IMR-90 (cell line): ENCODE data around the gene SLC7A9. TPM values are rescaled to one million over a fixed set of nuclear protein-coding genes. Genes with fewer than 3 reads are reported as not detected.
"Not testable (repeated sequence)": the region's sequence is repeated elsewhere in the genome, so short reads cannot be mapped to it uniquely, and the experiment has no call there.

ENCODE experiments used
- ATAC-seq: fragments of 200-7000 bp; cut with Tn5 transposase; 2 replicates; pipeline ENCODE4 v1.9.1; 2020; ENCODE audit warnings: low read depth, mild to moderate bottlenecking, moderate library complexity
- BruUV-seq: library from RNA; stranded (reverse); fragments of 400-500 nt; replicated peaks from 2 replicates; lab custom pipeline; 2021; lab: Mats Ljungman, UMichigan
- CTCF ChIA-PET: fragments of 300-600 bp; formaldehyde crosslinking; extraction: SDS; loops from one replicate; lab custom pipeline; 2021; ENCODE audit warnings: antibody characterized with exemption; lab: Yijun Ruan, JAX
- POLR2A ChIA-PET: fragments of 300-600 bp; sonication (Branson Sonifier 250); formaldehyde crosslinking; loops from one replicate; lab custom pipeline; 2022; ENCODE audit warnings: antibody characterized with exemption; ENCODE audit not compliant: unreplicated experiment; lab: Charles Lee
- DNase-seq: peaks from one replicate; pipeline ENCODE4 v3.0.0; 2013
- H2AFZ ChIP-seq: replicated peaks from 2 replicates; pipeline ENCODE3; 2013; ENCODE audit warnings: low read length, mild to moderate bottlenecking; ENCODE audit not compliant: poor library complexity
- H2AK5ac ChIP-seq: 2 replicates; pipeline ENCODE4 v1.6.1; 2013; ENCODE audit warnings: low read depth, low read length, inconsistent platforms
- H2AK9ac ChIP-seq: replicated peaks from 2 replicates; pipeline ENCODE3; 2013; ENCODE audit warnings: mild to moderate bottlenecking, low read depth, low read length, moderate library complexity; ENCODE audit not compliant: poor library complexity
- H2BK120ac ChIP-seq: 2 replicates; pipeline ENCODE4 v1.6.1; 2013; ENCODE audit warnings: low read depth, low read length, inconsistent platforms
- H2BK15ac ChIP-seq: 3 replicates; pipeline ENCODE4 v1.6.1; 2013; ENCODE audit warnings: low read depth, low read length, inconsistent platforms
- H2BK20ac ChIP-seq: 2 replicates; pipeline ENCODE4 v1.6.1; 2013; ENCODE audit warnings: low read depth, mild to moderate bottlenecking, inconsistent platforms, low read length, moderate library complexity
- H2BK5ac ChIP-seq: 2 replicates; pipeline ENCODE4 v1.6.1; 2013; ENCODE audit warnings: mild to moderate bottlenecking, low read depth, low read length, inconsistent platforms; ENCODE audit not compliant: poor library complexity, severe bottlenecking
- H3K14ac ChIP-seq: replicated peaks from 2 replicates; pipeline ENCODE4 v1.6.1; 2013; ENCODE audit warnings: low read depth, low read length, inconsistent platforms
- H3K18ac ChIP-seq: 2 replicates; pipeline ENCODE4 v1.6.1; 2013; ENCODE audit warnings: low read depth, low read length, control low read depth
- H3K23ac ChIP-seq: 2 replicates; pipeline ENCODE4 v1.6.1; 2013; ENCODE audit warnings: low read depth, low read length, inconsistent platforms
- H3K27ac ChIP-seq: 2 replicates; pipeline ENCODE4 v1.5.1; 2013; ENCODE audit warnings: mild to moderate bottlenecking, control low read depth, low read length; ENCODE audit not compliant: insufficient read depth
- H3K27me3 ChIP-seq: 2 replicates; pipeline ENCODE4 v1.6.1; 2013; ENCODE audit warnings: low read length; ENCODE audit not compliant: control insufficient read depth, insufficient read depth
- H3K36me3 ChIP-seq: 2 replicates; pipeline ENCODE4 v1.6.1; 2013; ENCODE audit warnings: low read length, mixed read lengths; ENCODE audit not compliant: control insufficient read depth, insufficient read depth
- H3K4ac ChIP-seq: 2 replicates; pipeline ENCODE4 v1.6.1; 2013; ENCODE audit warnings: low read depth, low read length, inconsistent platforms
- H3K4me1 ChIP-seq: 2 replicates; pipeline ENCODE4 v1.6.1; 2013; ENCODE audit warnings: low read length, mixed read lengths; ENCODE audit not compliant: control insufficient read depth, insufficient read depth
- H3K4me2 ChIP-seq: 2 replicates; pipeline ENCODE4 v1.6.1; 2013; ENCODE audit warnings: low read depth, mild to moderate bottlenecking, control low read depth, low read length, moderate library complexity
- H3K4me3 ChIP-seq: 2 replicates; pipeline ENCODE4 v1.5.1; 2013; ENCODE audit warnings: low read depth, mild to moderate bottlenecking, control low read depth, low read length, moderate library complexity; ENCODE audit not compliant: insufficient read depth
- H3K56ac ChIP-seq: 2 replicates; pipeline ENCODE4 v1.6.1; 2013; ENCODE audit warnings: low read length, inconsistent platforms; ENCODE audit not compliant: insufficient read depth; ENCODE audit errors: extremely low read depth
- H3K79me1 ChIP-seq, 2 experiments: 2 replicates each; pipeline ENCODE4 v1.6.1; 2013; ENCODE audit warnings: low read length in 2 of 2, inconsistent platforms in 1 of 2, low read depth in 1 of 2
- H3K9ac ChIP-seq: 2 replicates; pipeline ENCODE4 v1.6.1; 2013; ENCODE audit warnings: low read depth, low read length, control low read depth
- H3K9me1 ChIP-seq: 2 replicates; pipeline ENCODE4 v1.6.1; 2013; ENCODE audit warnings: low read length, inconsistent platforms; ENCODE audit not compliant: insufficient read depth
- H3K9me3 ChIP-seq: 2 replicates; pipeline ENCODE4 v1.6.1; 2013; ENCODE audit warnings: low read length; ENCODE audit not compliant: control insufficient read depth, insufficient read depth
- H4K20me1 ChIP-seq: 2 replicates; pipeline ENCODE4 v1.6.1; 2013; ENCODE audit warnings: low read length, inconsistent platforms; ENCODE audit not compliant: insufficient read depth
- H4K5ac ChIP-seq: 2 replicates; pipeline ENCODE4 v1.6.1; 2013; ENCODE audit warnings: mild to moderate bottlenecking, low read depth, low read length, control low read depth
- H4K8ac ChIP-seq, 2 experiments: 2 replicates each; pipeline ENCODE4 v1.6.1; 2013; ENCODE audit warnings: low read depth in 2 of 2, low read length in 2 of 2, control low read depth in 1 of 2, inconsistent platforms in 1 of 2
- H4K91ac ChIP-seq: 2 replicates; pipeline ENCODE4 v1.6.1; 2013; ENCODE audit warnings: low read depth, low read length, inconsistent platforms; ENCODE audit not compliant: insufficient read depth
- CEBPB ChIP-seq: IDR thresholded peaks from 2 replicates; pipeline ENCODE4 v1.6.1; 2012; ENCODE audit warnings: low read depth, low read length, improper control_type of control experiment
- MAZ ChIP-seq: IDR thresholded peaks from 2 replicates; pipeline ENCODE4 v1.6.1; 2012; ENCODE audit warnings: low read depth, mild to moderate bottlenecking, low read length, improper control_type of control experiment, moderate library complexity, borderline replicate concordance
- MXI1 ChIP-seq: IDR thresholded peaks from 2 replicates; pipeline ENCODE4 v1.6.1; 2012; ENCODE audit warnings: low read depth, mild to moderate bottlenecking, low read length, moderate library complexity, borderline replicate concordance
- POLR2A ChIP-seq: IDR thresholded peaks from 2 replicates; pipeline ENCODE4 v1.6.1; 2012; ENCODE audit warnings: mild to moderate bottlenecking, low read depth, low read length
- RAD21 ChIP-seq: IDR thresholded peaks from 2 replicates; pipeline ENCODE4 v1.6.1; 2012; ENCODE audit warnings: low read length, improper control_type of control experiment
- RCOR1 ChIP-seq: IDR thresholded peaks from 2 replicates; pipeline ENCODE4 v1.6.1; 2012; ENCODE audit warnings: mild to moderate bottlenecking, low read length, improper control_type of control experiment; ENCODE audit not compliant: insufficient replicate concordance
- SMC3 ChIP-seq: fragments of 150-350 bp; IDR thresholded peaks from 2 replicates; pipeline ENCODE4 v1.6.1; 2016; ENCODE audit warnings: low read depth, mild to moderate bottlenecking, antibody characterized with exemption, low read length, moderate library complexity
- WGBS, 2 experiments: methylation state at CpG; one replicate each; pipeline versions ENCODE4 v1.1.5 to v1.1.7; 2013; ENCODE audit warnings: missing lambda C conversion rate in 2 of 2; ENCODE audit not compliant: insufficient read length in 1 of 2; ENCODE audit errors: extremely low coverage in 2 of 2; 5-methylcytosine and 5-hydroxymethylcytosine counted together
- dilution Hi-C: fragments of 300-500 bp; cut with HindIII; formaldehyde crosslinking; loops from one replicate; pipeline ENCODE4 v1.14.3; 2018; ENCODE audit warnings: low sequenced_read_pairs; ENCODE audit not compliant: unreplicated experiment
- in situ Hi-C: fragments of 300-500 bp; cut with MboI; formaldehyde crosslinking; loops from 3 replicates; pipeline ENCODE4 v1.14.3; 2019; ENCODE audit warnings: low sequenced_read_pairs, inconsistent platforms, mixed read lengths
- intact Hi-C: fragments of 100-400 bp; cut with micrococcal nuclease; formaldehyde crosslinking; loops from 2 replicates; pipeline ENCODE4 v1.10.0; 2022
- polyA plus RNA-seq, 3 experiments: library from polyadenylated mRNA; depleted of rRNA; stranded (reverse); fragments of >200 nt; gene quantifications; 2 replicates each; pipeline ENCODE4 v1.2.3, GENCODE V29; 2012; ENCODE audit warnings: low replicate concordance in 1 of 3
- total RNA-seq: library from RNA; depleted of rRNA; stranded (reverse); fragments of >200 nt; gene quantifications from 2 replicates; pipeline ENCODE4 v1.2.3, GENCODE V29; 2012
- TF ChIP-seq, protein P1 (sequence below): conservative IDR thresholded peaks from 2 replicates; pipeline ENCODE4 v1.5.1; 2012; ENCODE audit warnings: mild to moderate bottlenecking, low read depth, low read length, improper control_type of control experiment

The SLC7A9 gene
- total and polyA plus RNA-seq, 2 of the 4 experiments (the other 2 are of a cell fraction) = not detected

- POLR2A ChIA-PET = no interaction called here
- CTCF ChIA-PET = no interaction called here
- Histone ChIP-seq H2AFZ (no peak overlapping the region), H3K27ac (no peak overlapping the region), H2AK5ac (no peak overlapping the region), H3K18ac (no peak overlapping the region), H3K23ac (no peak overlapping the region), H3K79me1 (no peaks in the 10 kb centered on the region), H4K20me1 (no peaks in the 10 kb centered on the region), H3K27me3 (no peaks in the 10 kb centered on the region), H3K56ac (no peak overlapping the region), H4K8ac (no peak overlapping the region), H2BK15ac (no peak overlapping the region), H2BK20ac (no peak overlapping the region), H4K5ac (no peak overlapping the region), H3K9me1 (no peaks in the 10 kb centered on the region), H3K14ac (no peak overlapping the region), H2AK9ac (no peak overlapping the region), H3K4me3 (no peak overlapping the region), H3K4me1 (no peaks in the 10 kb centered on the region), H3K4me2 (no peak overlapping the region), H3K4ac (no peak overlapping the region), H3K9ac (no peak overlapping the region), H2BK120ac (no peak overlapping the region), H3K36me3 (no peaks in the 10 kb centered on the region), H2BK5ac (no peak overlapping the region), H3K9me3 (no peaks in the 10 kb centered on the region), H4K91ac (no peak overlapping the region)
- no peak for TF ChIP-seq MAZ
- no peak for TF ChIP-seq CEBPB
- no peak for TF ChIP-seq POLR2A
- TF ChIP-seq RAD21 = no peak
- no peak for TF ChIP-seq RCOR1
- TF ChIP-seq SMC3 = no peak
- TF ChIP-seq, protein P1, sequence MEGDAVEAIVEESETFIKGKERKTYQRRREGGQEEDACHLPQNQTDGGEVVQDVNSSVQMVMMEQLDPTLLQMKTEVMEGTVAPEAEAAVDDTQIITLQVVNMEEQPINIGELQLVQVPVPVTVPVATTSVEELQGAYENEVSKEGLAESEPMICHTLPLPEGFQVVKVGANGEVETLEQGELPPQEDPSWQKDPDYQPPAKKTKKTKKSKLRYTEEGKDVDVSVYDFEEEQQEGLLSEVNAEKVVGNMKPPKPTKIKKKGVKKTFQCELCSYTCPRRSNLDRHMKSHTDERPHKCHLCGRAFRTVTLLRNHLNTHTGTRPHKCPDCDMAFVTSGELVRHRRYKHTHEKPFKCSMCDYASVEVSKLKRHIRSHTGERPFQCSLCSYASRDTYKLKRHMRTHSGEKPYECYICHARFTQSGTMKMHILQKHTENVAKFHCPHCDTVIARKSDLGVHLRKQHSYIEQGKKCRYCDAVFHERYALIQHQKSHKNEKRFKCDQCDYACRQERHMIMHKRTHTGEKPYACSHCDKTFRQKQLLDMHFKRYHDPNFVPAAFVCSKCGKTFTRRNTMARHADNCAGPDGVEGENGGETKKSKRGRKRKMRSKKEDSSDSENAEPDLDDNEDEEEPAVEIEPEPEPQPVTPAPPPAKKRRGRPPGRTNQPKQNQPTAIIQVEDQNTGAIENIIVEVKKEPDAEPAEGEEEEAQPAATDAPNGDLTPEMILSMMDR = no peak
- TF ChIP-seq MXI1 = no peak
- no CpG with 5 or more reads among the region's 7 CpGs for WGBS, 2 experiments
- ATAC-seq (no peak), DNase-seq (no peak)
- intact Hi-C loops = no loop called here
- no TSS peak for BruUV-seq
- in situ Hi-C loops = no loop called here
- dilution Hi-C loops = no loop called here
Observed at GRCh38 chr19:32837531-32837930, 32.0 kb downstream of the SLC7A9 start.

DNA sequence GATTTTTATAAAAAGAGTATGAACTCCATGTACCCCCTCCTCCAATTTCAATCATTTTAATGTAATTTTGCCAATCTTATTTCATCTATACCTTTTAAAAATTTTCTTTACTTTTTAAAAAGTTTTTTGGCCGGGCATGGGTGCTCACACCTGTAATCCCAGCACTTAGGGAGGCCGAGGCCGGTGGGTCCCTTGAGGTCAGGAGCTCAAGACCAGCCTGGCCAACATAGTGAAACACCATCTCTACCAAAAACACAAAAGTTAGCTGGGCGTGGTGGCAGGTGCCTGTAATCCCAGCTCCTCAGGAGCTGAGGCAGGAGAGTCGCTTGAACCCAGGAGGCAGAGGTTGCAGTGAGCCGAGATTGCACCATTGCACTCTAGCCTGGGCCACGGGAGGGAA is 36.2 kb downstream of the SLC7A9 start:
- H3K4me1 ChIP-seq, H3K36me3 ChIP-seq, BruUV-seq, H3K9me1 ChIP-seq, H3K18ac ChIP-seq, H3K14ac ChIP-seq, H3K23ac ChIP-seq, in situ Hi-C loops, H2AK5ac ChIP-seq, H4K20me1 ChIP-seq, H2BK5ac ChIP-seq, H2AK9ac ChIP-seq, H3K4me3 ChIP-seq, CTCF ChIA-PET, H3K27ac ChIP-seq, H4K91ac ChIP-seq, H2AFZ ChIP-seq, H2BK15ac ChIP-seq, ATAC-seq, H3K9ac ChIP-seq, H4K8ac ChIP-seq, H3K9me3 ChIP-seq, DNase-seq, H3K79me1 ChIP-seq, H4K5ac ChIP-seq, intact Hi-C loops, H2BK20ac ChIP-seq, H2BK120ac ChIP-seq, H3K27me3 ChIP-seq, H3K4ac ChIP-seq, dilution Hi-C loops, H3K56ac ChIP-seq, POLR2A ChIA-PET, H3K4me2 ChIP-seq: not testable (repeated sequence)
- WGBS, 2 experiments = no CpG with 5 or more reads among the region's 7 CpGs
